SK-N-SH treated with all-trans-retinoic acid at 6 μM for 48 hours (cell line): Measurements from ENCODE around the gene GNAS.

Experiments used
- ATAC-seq: fragments of 200-7000 bp; cut with Tn5 transposase; 3 replicates; pipeline ENCODE4 v1.9.1; 2020; ENCODE audit warnings: mild to moderate bottlenecking, moderate library complexity
- ARNTL ChIP-seq: fragments of 450-650 bp; formaldehyde crosslinking; IDR thresholded peaks from 2 replicates; pipeline ENCODE4 v1.5.0; 2020; ENCODE audit warnings: low read depth, mild to moderate bottlenecking, moderate library complexity, borderline replicate concordance
- BACH2 ChIP-seq: fragments of 250-450 bp; sonication (Bioruptor Pico); IDR thresholded peaks from 2 replicates; pipeline ENCODE4 v1.9.0; 2021; ENCODE audit warnings: mild to moderate bottlenecking, borderline replicate concordance
- CREB5 ChIP-seq: fragments of 250-450 bp; sonication (Bioruptor Pico); IDR thresholded peaks from 2 replicates; pipeline ENCODE4 v1.5.1; 2020; ENCODE audit warnings: low read depth, mild to moderate bottlenecking, moderate library complexity
- CSDC2 ChIP-seq: fragments of 250-450 bp; sonication (Bioruptor Pico); IDR thresholded peaks from 2 replicates; pipeline ENCODE4 v1.5.0; 2020; ENCODE audit warnings: mild to moderate bottlenecking, moderate library complexity
- ESRRG ChIP-seq: fragments of 250-450 bp; sonication (Bioruptor Pico); IDR thresholded peaks from 2 replicates; pipeline ENCODE4 v1.6.1; 2021; ENCODE audit warnings: mild to moderate bottlenecking
- GLIS3 ChIP-seq: fragments of 250-450 bp; sonication (Bioruptor Pico); IDR thresholded peaks from 2 replicates; pipeline ENCODE4 v1.5.0; 2020; ENCODE audit warnings: mild to moderate bottlenecking, moderate library complexity
- ISL1 ChIP-seq: fragments of 250-450 bp; sonication (Bioruptor Pico); IDR thresholded peaks from 2 replicates; pipeline ENCODE4 v2.1.2; 2022; ENCODE audit warnings: mild to moderate bottlenecking, moderate library complexity
- OSR1 ChIP-seq: fragments of 250-450 bp; sonication (Bioruptor Pico); IDR thresholded peaks from 2 replicates; pipeline ENCODE4 v1.8.0; 2022; ENCODE audit warnings: moderate library complexity, mild to moderate bottlenecking, inconsistent platforms
- PATZ1 ChIP-seq: fragments of 250-450 bp; sonication (Bioruptor Pico); IDR thresholded peaks from 2 replicates; pipeline ENCODE4 v1.8.0; 2020; ENCODE audit warnings: mild to moderate bottlenecking, moderate library complexity, borderline replicate concordance
- PPARA ChIP-seq: fragments of 250-450 bp; sonication (Bioruptor Pico); IDR thresholded peaks from 2 replicates; pipeline ENCODE4 v1.5.0; 2020; ENCODE audit warnings: mild to moderate bottlenecking, borderline replicate concordance
- SNAI2 ChIP-seq: fragments of 250-450 bp; sonication (Bioruptor Pico); IDR thresholded peaks from 2 replicates; pipeline ENCODE4 v1.5.0; 2020; ENCODE audit warnings: mild to moderate bottlenecking, moderate library complexity
- TCF4 ChIP-seq: fragments of 250-450 bp; sonication (Bioruptor Pico); IDR thresholded peaks from 2 replicates; pipeline ENCODE4 v1.8.0; 2021; ENCODE audit warnings: mild to moderate bottlenecking, moderate library complexity, borderline replicate concordance
- TOX ChIP-seq: fragments of 250-450 bp; sonication (Bioruptor Pico); IDR thresholded peaks from 2 replicates; pipeline ENCODE4 v1.8.0; 2021; ENCODE audit warnings: mild to moderate bottlenecking, moderate library complexity, borderline replicate concordance
- ZC3H10 ChIP-seq: fragments of 250-450 bp; sonication (Bioruptor Pico); IDR thresholded peaks from 2 replicates; pipeline ENCODE4 v1.5.1; 2021; ENCODE audit warnings: mild to moderate bottlenecking, moderate library complexity
- ZFP3 ChIP-seq: fragments of 250-450 bp; sonication (Bioruptor Pico); IDR thresholded peaks from 2 replicates; pipeline ENCODE4 v1.5.0; 2020; ENCODE audit warnings: mild to moderate bottlenecking, moderate library complexity
- ZFP30 ChIP-seq: fragments of 450-650 bp; formaldehyde crosslinking; IDR thresholded peaks from 2 replicates; pipeline ENCODE4 v1.5.0; 2022; ENCODE audit warnings: mild to moderate bottlenecking, moderate library complexity
- ZNF565 ChIP-seq: fragments of 450-650 bp; formaldehyde crosslinking; conservative IDR thresholded peaks from 2 replicates; pipeline ENCODE4 v1.5.0; 2020; ENCODE audit warnings: low read depth, mild to moderate bottlenecking, moderate library complexity
- ZNF70 ChIP-seq: fragments of 450-650 bp; formaldehyde crosslinking; IDR thresholded peaks from 2 replicates; pipeline ENCODE4 v1.5.0; 2020; ENCODE audit warnings: mild to moderate bottlenecking, moderate library complexity
- ZNF8 ChIP-seq: fragments of 450-650 bp; formaldehyde crosslinking; IDR thresholded peaks from 2 replicates; pipeline ENCODE4 v1.5.0; 2020; ENCODE audit warnings: mild to moderate bottlenecking, moderate library complexity
- TF ChIP-seq, protein P1 (sequence below): fragments of 250-450 bp; sonication (Bioruptor Pico); IDR thresholded peaks from 2 replicates; pipeline ENCODE4 v1.5.0; 2020; ENCODE audit warnings: mild to moderate bottlenecking, moderate library complexity
- TF ChIP-seq, protein P2 (sequence below): fragments of 250-450 bp; sonication (Bioruptor Pico); IDR thresholded peaks from 2 replicates; pipeline ENCODE4 v1.8.0; 2021; ENCODE audit warnings: low read depth, mild to moderate bottlenecking, moderate library complexity, borderline replicate concordance

Gene GNAS

GRCh38 chr20:58897488-58897887, 45.0 kb downstream of the GNAS start:
- no peak for TF ChIP-seq BACH2 (CRISPR knock-in tag)
- no peak for TF ChIP-seq ESRRG (CRISPR knock-in tag)
- TF ChIP-seq ARNTL, result no peak
- TF ChIP-seq ZC3H10 (CRISPR knock-in tag), result no peak
- TF ChIP-seq CSDC2, result no peak
- no peak for TF ChIP-seq ZFP3 (CRISPR knock-in tag)
- TF ChIP-seq, protein P1, sequence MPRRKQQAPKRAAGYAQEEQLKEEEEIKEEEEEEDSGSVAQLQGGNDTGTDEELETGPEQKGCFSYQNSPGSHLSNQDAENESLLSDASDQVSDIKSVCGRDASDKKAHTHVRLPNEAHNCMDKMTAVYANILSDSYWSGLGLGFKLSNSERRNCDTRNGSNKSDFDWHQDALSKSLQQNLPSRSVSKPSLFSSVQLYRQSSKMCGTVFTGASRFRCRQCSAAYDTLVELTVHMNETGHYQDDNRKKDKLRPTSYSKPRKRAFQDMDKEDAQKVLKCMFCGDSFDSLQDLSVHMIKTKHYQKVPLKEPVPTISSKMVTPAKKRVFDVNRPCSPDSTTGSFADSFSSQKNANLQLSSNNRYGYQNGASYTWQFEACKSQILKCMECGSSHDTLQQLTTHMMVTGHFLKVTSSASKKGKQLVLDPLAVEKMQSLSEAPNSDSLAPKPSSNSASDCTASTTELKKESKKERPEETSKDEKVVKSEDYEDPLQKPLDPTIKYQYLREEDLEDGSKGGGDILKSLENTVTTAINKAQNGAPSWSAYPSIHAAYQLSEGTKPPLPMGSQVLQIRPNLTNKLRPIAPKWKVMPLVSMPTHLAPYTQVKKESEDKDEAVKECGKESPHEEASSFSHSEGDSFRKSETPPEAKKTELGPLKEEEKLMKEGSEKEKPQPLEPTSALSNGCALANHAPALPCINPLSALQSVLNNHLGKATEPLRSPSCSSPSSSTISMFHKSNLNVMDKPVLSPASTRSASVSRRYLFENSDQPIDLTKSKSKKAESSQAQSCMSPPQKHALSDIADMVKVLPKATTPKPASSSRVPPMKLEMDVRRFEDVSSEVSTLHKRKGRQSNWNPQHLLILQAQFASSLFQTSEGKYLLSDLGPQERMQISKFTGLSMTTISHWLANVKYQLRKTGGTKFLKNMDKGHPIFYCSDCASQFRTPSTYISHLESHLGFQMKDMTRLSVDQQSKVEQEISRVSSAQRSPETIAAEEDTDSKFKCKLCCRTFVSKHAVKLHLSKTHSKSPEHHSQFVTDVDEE (CRISPR knock-in tag), result no peak
- no peak for TF ChIP-seq ZNF8 (CRISPR knock-in tag)
- no peak for TF ChIP-seq PPARA (CRISPR knock-in tag)
- ATAC-seq, result no peak

GRCh38 chr20:58898629-58899408, 46.3 kb downstream of the GNAS start:
- TF ChIP-seq ZNF565 (CRISPR knock-in tag) (no peak), ZNF70 (CRISPR knock-in tag) (no peak), TCF4 (CRISPR knock-in tag) (no peak), SNAI2 (no peak), OSR1 (CRISPR knock-in tag) (no peak), PATZ1 (no peak), ARNTL (no peak), TOX (CRISPR knock-in tag) (no peak), ESRRG (CRISPR knock-in tag) (no peak), GLIS3 (no peak)
- TF ChIP-seq, protein P2, sequence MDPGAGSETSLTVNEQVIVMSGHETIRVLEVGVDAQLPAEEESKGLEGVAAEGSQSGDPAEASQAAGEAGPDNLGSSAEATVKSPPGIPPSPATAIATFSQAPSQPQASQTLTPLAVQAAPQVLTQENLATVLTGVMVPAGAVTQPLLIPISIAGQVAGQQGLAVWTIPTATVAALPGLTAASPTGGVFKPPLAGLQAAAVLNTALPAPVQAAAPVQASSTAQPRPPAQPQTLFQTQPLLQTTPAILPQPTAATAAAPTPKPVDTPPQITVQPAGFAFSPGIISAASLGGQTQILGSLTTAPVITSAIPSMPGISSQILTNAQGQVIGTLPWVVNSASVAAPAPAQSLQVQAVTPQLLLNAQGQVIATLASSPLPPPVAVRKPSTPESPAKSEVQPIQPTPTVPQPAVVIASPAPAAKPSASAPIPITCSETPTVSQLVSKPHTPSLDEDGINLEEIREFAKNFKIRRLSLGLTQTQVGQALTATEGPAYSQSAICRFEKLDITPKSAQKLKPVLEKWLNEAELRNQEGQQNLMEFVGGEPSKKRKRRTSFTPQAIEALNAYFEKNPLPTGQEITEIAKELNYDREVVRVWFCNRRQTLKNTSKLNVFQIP (CRISPR knock-in tag), result no peak
- TF ChIP-seq, protein P1 (CRISPR knock-in tag), result no peak

GRCh38 chr20:58899512-58899911, 47.0 kb downstream of the GNAS start:
- no peak for ATAC-seq
- no peak for TF ChIP-seq CSDC2
- no peak for TF ChIP-seq ZFP30
- no peak for TF ChIP-seq ISL1 (CRISPR knock-in tag)
- TF ChIP-seq GLIS3, result no peak
- TF ChIP-seq, protein P1 (CRISPR knock-in tag), result no peak
- TF ChIP-seq ZNF70 (CRISPR knock-in tag), result no peak
- TF ChIP-seq SNAI2, result no peak
- TF ChIP-seq CREB5 (CRISPR knock-in tag), result no peak
- TF ChIP-seq ARNTL, result no peak
- TF ChIP-seq, protein P2 (CRISPR knock-in tag), result no peak

More at GRCh38 chr20:58898629-58899408, 46.3 kb downstream of the GNAS start:
- ATAC-seq, result no peak
